ENCODE data around the gene CAND2.

Gene CAND2

GRCh38 chr3:12796171-12797123 is at the start of gene CAND2:
CAND2 (plus strand) TSS chr3:12796680; CDS start chr3:12796721, 41 bp downstream.
- DNase-seq (ENCODE audit: low read depth in 2 of 2): peak in 1 of 2 donors; percentile 9

GRCh38 chr3:12748477-12748876 is 48.0 kb upstream of the CAND2 start:
- no peak for DNase-seq (ENCODE audit: low read depth in 2 of 2)

- no peak for DNase-seq (ENCODE audit: low read depth in 2 of 2)
Measured at GRCh38 chr3:12750223-12750622, 46.3 kb upstream of the CAND2 start.

- DNase-seq (ENCODE audit: low read depth in 2 of 2): peak; percentile 17 to 45
Measured at GRCh38 chr3:12750658-12751071, 45.8 kb upstream of the CAND2 start.

GRCh38 chr3:12751571-12751970 is 44.9 kb upstream of the CAND2 start:
- DNase-seq (ENCODE audit: low read depth in 2 of 2): no peak

- no peak for DNase-seq (ENCODE audit: low read depth in 2 of 2)
Measured at GRCh38 chr3:12752102-12752501, 44.4 kb upstream of the CAND2 start.

- DNase-seq (ENCODE audit: low read depth in 2 of 2): no peak
Measured at GRCh38 chr3:12752809-12753208, 43.7 kb upstream of the CAND2 start.

- DNase-seq (ENCODE audit: low read depth in 2 of 2): no peak
Measured at GRCh38 chr3:12753275-12754028, 43.0 kb upstream of the CAND2 start.

GRCh38 chr3:12754313-12754712 is 42.2 kb upstream of the CAND2 start:
- no peak for DNase-seq (ENCODE audit: low read depth in 2 of 2)

- no peak for DNase-seq (ENCODE audit: low read depth in 2 of 2)
Measured at GRCh38 chr3:12755754-12756153, 40.7 kb upstream of the CAND2 start.

- no peak for DNase-seq (ENCODE audit: low read depth in 2 of 2)
Measured at GRCh38 chr3:12756175-12756574, 40.3 kb upstream of the CAND2 start.

GRCh38 chr3:12756635-12757034 is 39.8 kb upstream of the CAND2 start:
- no peak for DNase-seq (ENCODE audit: low read depth in 2 of 2)

GRCh38 chr3:12758025-12758781 is 38.3 kb upstream of the CAND2 start:
- no peak for DNase-seq (ENCODE audit: low read depth in 2 of 2)

GRCh38 chr3:12759097-12759679 is 37.3 kb upstream of the CAND2 start, which contains the start of gene TMEM40:
TMEM40 (minus strand) TSS chr3:12759259; CDS start chr3:12749832, 9,427 bp downstream.
- DNase-seq (ENCODE audit: low read depth in 2 of 2): no peak

- no peak for DNase-seq (ENCODE audit: low read depth in 2 of 2)
Measured at GRCh38 chr3:12759693-12760565, 36.6 kb upstream of the CAND2 start.

GRCh38 chr3:12764171-12764776 is 32.2 kb upstream of the CAND2 start:
- DNase-seq (ENCODE audit: low read depth in 2 of 2): no peak

GRCh38 chr3:12766541-12766940 is 29.9 kb upstream of the CAND2 start:
- no peak for DNase-seq (ENCODE audit: low read depth in 2 of 2)

- no peak for DNase-seq (ENCODE audit: low read depth in 2 of 2)
Measured at GRCh38 chr3:12768579-12769527, 27.6 kb upstream of the CAND2 start.

- DNase-seq (ENCODE audit: low read depth in 2 of 2): no peak
Measured at GRCh38 chr3:12769761-12770160, 26.7 kb upstream of the CAND2 start.

Measured in stimulated activated CD8-positive, alpha-beta memory T cell treated with anti-CD3 and anti-CD28 coated beads, Interleukin-15, amount 100 ng/mL, for 48 hours (primary cell).